GM19463 (cell line): ENCODE results near the gene CSNK1E.

ENCODE experiments used
- ATAC-seq: cut with Tn5 transposase; IDR thresholded peaks from one replicate; pipeline ENCODE4 v1.9.1; 2021; ENCODE audit warnings: mild to moderate bottlenecking, moderate library complexity; ENCODE audit not compliant: unreplicated experiment

The CSNK1E gene

DNA sequence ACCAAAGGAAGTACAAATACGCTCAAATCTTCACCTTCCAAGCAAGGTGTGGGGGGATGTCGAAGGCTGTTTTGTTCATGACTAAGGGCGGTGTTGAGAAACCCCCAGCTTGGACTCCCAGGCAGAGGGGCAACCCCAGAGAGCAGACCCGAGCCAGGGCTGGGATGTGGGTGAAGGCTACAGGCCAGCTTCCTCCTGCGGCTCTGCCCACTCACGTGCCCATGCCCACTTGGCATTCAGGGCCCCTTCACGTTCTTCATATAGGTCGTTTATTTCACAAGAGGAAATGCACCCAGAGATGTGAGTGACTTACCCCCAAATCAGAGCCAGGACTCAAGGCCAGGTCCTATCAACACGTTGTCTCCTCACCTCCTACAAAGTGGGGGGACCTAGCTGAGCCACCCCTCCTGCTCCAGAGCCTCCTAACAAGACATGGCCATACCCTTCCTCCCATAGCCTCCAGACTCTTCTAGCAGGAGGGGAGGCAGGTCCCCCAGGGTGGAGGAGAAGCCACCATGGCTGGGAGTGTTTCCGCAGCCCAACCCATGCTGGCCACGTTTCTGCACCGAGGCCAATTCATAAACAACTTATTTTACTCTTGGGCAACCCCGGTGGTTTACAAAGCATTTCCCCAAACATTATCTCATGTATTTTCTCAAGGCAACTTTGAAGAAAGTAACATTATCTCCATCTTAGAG, 66.4 kb downstream of the CSNK1E start:
- ATAC-seq: no peak

DNA sequence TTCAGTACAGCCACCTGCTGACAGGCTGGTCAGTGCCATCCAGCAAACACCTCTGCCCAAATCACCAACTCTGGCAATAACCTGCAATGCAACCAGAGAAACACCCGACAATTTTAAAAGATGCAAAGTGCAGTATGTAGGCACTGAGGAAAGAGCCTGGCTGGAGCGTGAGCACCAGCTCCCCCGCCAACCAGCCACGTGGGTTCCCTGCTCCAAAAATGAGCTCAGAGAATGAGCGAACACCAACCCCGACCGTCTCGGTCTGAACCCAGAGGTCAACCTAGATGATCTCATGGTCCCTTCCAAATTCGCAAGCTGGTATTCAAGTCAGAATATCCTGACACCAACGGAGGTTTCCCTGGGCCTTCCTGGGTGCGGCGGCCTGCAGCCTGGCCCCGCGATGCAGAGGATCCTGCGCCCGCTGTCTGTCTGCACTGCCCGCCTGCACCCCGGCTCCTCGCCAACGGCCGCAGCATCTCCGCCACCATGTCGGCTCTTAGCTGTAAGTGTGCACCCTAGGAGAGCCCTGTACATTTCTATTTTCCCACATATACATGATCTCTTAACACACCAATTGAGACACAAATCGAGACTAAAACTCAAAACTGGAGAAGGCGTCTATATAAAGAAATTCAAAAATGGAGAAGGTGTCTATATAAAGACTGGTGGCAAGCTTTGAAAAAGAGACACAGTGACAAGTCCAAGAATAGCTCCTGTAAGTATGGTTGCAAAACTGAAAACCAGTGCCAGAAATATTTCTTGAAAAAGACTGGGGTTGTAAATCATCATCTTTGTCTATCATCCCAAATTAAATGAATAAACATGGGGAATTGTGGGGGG, 67.2 kb downstream of the CSNK1E start:
- no peak for ATAC-seq

DNA sequence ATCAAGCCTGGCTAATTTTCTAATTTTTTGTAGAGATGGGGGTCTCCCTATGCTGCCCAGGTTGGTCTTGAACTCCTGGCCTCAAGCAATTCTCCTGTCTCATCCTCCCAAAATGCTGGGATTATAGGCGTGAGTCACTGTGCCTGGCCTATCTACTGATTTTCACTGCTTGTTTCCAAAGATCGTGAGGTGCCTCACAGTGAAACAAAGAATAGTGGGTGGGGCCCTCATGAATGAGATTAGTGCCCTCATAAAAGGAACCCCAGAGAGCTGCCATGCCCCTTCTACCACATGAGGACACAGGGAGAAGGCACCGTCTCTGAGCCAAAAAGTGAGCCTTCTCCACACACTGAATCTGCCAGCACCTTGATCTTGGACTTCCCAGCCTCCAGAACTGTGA, 67.9 kb downstream of the CSNK1E start:
- ATAC-seq: no peak

DNA sequence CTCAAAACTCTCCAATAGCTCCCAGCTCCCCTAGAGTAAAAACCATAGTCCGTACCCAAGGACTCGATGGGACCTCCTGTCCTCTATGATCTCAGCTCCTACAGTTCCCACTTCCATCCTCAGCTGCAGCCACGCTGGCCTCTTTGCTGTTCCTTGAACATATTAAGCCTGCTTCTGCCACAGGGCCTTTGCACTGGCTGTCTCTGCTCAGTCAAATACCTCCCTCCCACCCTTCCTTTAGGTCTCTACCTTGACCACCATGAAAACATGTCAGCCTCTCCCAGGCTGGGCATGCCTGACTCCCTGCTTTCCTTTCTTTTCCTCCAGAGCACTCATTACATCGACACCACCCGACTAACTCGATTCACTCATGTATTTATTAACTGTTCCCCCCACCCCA, 69.0 kb downstream of the CSNK1E start:
- no peak for ATAC-seq

DNA sequence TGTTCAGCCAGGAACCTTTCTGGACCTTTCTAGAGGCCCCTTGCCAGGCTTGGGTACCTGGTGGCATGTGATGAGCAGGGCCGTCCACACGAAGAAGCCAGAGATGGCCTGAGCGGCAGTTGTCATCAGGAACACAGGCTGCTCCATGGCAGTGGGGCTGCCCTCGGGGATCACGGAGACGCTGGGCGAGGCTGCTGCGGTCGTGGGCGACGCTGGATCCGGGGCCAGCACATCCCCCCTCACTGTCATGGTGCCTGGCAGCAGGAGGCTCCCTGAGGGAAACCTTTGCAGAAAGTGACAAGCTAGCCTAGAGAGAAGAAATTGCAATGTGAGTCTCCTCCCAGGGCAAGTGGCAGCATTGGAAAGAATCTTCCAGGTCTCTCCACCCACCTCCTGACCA, 69.5 kb downstream of the CSNK1E start:
- no peak for ATAC-seq

DNA sequence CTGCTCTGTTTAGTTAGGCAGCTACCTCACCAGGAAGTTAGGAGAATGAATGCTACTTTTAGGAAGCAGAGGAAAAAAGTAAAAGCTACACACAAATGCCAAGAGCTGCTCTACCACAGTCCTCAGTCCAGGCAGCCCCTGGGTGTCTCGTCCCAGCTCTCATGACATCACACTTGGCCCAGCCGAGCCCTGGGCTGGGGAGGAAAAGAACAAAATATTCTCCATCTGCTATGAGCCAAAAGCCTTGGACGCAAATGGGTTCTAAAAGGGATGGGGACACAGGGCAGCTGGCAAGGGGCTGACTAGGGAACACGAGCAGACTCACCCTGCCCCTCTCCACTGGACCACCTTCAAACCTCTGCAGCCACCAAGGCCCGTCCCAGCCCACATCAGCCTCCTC, 70.5 kb downstream of the CSNK1E start:
- no peak for ATAC-seq

DNA sequence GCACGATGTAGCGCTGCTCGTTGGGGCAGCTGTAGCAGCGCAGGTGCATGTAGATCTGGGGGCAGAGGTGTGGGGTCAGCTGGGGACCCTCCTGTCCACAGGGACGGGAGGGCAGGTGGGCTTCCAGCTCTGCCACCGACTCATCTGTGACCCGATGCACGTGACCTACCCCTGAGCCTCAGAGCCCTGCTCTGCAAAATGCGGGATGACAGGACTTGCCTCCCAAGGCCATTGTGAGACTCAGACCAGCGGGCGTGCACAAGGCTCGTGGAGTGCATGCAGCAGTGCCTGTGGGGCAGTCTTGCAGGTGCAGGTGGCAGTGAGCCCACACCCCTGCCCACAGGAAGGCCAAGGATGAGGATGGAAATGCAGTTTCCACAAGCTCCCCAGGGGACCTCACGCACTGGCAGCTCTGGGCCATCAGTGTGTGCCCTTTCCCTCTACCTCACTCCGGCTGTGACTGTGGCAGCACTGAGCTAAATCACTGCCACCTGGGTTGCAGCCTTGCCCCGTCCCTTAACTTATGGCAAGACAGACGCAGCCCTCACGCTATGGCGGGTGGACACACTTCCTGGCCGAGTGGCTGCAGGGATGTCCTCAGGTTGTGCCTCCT, 71.1 kb downstream of the CSNK1E start:
- ATAC-seq: no peak

DNA sequence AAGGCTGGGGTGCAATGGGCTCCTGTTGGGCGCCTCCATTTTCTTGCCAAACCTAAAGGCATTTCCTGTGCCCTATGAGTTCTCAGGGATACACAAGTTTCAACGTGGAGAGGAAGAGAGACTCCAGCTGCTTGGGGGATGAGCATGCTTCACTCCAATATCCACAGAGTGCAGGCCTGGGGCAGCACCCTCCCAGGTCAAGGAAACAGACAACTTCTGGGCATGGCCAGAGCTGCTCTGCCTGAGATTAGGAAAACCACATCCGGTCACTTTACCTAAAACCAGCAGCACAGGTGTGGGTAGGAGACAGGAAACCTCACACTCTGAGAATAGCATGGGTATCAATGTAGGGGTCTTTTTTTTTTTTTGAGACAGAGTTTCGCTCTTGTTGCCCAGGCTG, 73.1 kb downstream of the CSNK1E start:
- ATAC-seq: no peak

DNA sequence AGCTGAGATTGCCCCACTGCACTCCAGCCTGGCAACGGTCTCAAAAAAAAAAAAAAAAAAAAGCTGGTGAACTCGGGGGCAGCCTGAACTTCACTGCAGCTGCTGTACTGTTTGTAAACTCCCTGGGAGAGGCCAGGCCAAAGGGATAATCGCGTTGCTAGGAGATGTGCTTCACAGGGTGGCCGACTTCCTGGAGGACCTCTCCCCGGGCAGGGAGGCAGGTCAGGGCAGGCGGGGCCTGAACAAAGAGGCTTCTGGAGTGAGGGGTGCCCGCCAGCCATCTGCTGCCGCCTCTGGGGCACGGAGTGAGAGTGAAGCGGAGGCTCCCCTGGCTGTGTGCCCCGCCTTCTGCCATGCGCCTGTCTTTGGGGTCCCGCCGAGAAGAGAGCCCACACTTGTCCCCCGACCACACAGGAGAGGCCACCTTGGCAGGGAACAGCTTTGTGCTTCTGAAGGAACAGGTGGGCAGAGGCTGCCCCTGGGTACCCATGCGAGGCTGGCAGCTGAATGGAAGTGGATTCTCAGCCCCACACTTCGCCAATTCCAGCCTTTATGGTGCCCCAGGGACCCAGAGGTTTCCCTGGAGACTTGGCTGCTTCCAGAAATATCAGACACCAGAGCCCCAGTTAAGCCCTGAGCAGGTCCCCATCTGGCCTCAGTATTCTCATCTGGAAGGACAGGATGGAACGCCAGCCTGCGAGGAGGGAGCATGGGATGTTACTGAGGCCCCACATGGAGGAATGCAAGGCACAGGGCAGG, 74.0 kb downstream of the CSNK1E start:
- no peak for ATAC-seq

DNA sequence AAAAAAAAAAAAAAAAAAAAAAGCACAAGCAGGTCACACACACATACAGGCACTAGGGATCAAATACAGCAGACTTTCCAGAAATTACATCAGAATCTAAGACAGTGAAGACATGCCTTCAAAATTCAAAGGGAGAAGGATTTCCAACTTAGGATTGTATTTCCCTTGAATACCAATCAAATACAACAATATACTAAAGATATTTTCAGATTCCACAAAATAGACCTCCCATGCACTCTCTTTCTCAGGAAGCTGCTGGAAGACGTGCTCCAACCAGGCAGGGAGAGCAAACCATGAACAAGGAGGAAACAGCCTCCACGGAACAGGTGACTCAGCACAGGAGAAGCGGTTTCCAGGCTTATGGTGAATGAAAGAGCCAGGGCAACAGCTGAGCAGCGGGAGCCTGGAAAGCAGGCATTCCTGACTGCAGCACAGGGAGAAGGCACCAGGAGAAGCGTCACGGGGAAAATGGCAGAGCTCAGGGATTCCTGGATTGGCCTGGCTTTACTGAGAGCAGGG, 76.4 kb downstream of the CSNK1E start:
- ATAC-seq: no peak
